Thyroid gland (tissue), 4 donors: ENCODE data around the gene TEX28.

Experiments used
- CTCF ChIP-seq, 6 experiments: fragments of 200-600 bp in 3 of 6; fragments of 450-650 bp in 3 of 6; sonication (generic) in 3 of 6; IDR thresholded peaks; one replicate each; pipeline ENCODE4 v1.5.1; 2016 to 2019; ENCODE audit warnings: antibody characterized with exemption in 6 of 6, mild to moderate bottlenecking in 2 of 6, inconsistent platforms in 1 of 6, moderate library complexity in 1 of 6
- POLR2A ChIP-seq, 2 donors: fragments of 450-650 bp; IDR thresholded peaks; one replicate each; pipeline ENCODE4 v1.6.1; 2017; ENCODE audit warnings: antibody characterized with exemption in 2 of 2, mild to moderate bottlenecking in 2 of 2, moderate library complexity in 1 of 2

- no peak for TF ChIP-seq CTCF (IDR thresholded peaks at IDR 0.05)
- TF ChIP-seq POLR2A (IDR thresholded peaks at IDR 0.05) = no peak
Observed at GRCh38 chrX:154315416-154315815, 20.5 kb upstream of the TEX28 start.
